Measurements from ENCODE around the gene TACR2.
A peak's percentile ranks its signal among the peaks of the same experiment; 100 is the strongest.

The TACR2 gene

DNA sequence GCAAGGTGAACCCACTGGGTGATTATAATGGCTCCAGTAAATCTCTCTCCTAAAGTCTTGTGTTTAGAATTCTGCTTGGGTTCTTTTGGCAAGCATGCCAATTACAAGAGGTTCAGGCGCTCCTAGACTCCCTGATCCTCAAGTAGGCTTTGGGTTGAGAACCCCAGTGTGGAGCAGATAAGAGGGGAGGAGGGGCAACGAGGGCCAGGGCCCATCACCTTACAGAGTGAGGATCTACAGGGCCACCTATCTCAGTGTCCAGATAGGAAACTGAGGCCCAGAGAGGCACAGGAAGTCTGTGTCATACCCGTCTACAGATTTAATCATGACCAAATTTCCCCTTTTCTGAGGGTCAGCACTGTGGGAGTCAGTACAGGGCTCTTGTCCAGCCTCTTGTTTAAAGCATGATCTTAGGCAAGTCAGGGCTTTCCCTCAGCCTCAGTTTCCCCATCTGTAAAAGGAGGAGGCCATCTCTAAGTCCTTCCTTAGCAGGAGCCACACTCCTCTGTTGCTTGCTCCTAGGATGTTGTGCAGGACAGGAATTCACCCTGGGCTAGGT is 4.4 kb downstream of the TACR2 start:
- TF ChIP-seq, protein P1, sequence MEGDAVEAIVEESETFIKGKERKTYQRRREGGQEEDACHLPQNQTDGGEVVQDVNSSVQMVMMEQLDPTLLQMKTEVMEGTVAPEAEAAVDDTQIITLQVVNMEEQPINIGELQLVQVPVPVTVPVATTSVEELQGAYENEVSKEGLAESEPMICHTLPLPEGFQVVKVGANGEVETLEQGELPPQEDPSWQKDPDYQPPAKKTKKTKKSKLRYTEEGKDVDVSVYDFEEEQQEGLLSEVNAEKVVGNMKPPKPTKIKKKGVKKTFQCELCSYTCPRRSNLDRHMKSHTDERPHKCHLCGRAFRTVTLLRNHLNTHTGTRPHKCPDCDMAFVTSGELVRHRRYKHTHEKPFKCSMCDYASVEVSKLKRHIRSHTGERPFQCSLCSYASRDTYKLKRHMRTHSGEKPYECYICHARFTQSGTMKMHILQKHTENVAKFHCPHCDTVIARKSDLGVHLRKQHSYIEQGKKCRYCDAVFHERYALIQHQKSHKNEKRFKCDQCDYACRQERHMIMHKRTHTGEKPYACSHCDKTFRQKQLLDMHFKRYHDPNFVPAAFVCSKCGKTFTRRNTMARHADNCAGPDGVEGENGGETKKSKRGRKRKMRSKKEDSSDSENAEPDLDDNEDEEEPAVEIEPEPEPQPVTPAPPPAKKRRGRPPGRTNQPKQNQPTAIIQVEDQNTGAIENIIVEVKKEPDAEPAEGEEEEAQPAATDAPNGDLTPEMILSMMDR (IDR thresholded peaks at IDR 0.05; ENCODE audit: low read depth, low read length), result no peak
- H3K4me3 ChIP-seq (ENCODE audit: low read depth, low read length), result no peak overlapping the region

DNA sequence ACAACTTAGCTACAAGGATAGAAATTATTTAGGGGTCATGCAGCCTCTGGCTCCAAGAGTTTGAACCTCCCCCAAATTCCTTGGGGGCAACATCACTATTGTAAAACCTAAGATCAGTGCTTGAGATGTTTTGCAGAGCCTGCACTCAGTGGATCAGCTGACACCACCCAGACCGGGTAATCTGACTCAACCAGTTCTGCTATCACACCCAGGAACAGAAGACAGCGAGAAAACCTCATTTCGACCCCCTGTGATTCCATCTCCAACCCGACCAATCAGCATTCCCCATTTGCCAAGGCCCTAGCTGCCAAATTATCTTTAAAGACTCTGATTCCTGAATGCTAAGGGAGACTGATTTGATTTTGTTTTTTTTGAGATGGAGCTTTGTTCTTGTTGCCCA is 5.2 kb downstream of the TACR2 start:
- TF ChIP-seq, protein P1 (IDR thresholded peaks at IDR 0.05; ENCODE audit: low read depth, low read length), result no peak
- H3K4me3 ChIP-seq (ENCODE audit: low read depth, low read length), result no peak overlapping the region

GRCh38 chr10:69410487-69410886 is 6.2 kb downstream of the TACR2 start:
- H3K4me3 ChIP-seq (ENCODE audit: low read depth, low read length), result no peak overlapping the region
- TF ChIP-seq, protein P1 (IDR thresholded peaks at IDR 0.05; ENCODE audit: low read depth, low read length), result no peak

GRCh38 chr10:69409968-69410367 is 6.8 kb downstream of the TACR2 start:
- TF ChIP-seq, protein P1 (IDR thresholded peaks at IDR 0.05; ENCODE audit: low read depth, low read length), result no peak
- no peak overlapping the region for H3K4me3 ChIP-seq (ENCODE audit: low read depth, low read length)

GRCh38 chr10:69409176-69409495 is 7.6 kb downstream of the TACR2 start:
- TF ChIP-seq, protein P1 (IDR thresholded peaks at IDR 0.05; ENCODE audit: low read depth, low read length), result no peak
- peak overlapping the region; percentile 46 for H3K4me3 ChIP-seq (ENCODE audit: low read depth, low read length)

GRCh38 chr10:69408318-69409175 is 8.2 kb downstream of the TACR2 start:
- H3K4me3 ChIP-seq (ENCODE audit: low read depth, low read length), result peak overlapping the region; percentile 46
- TF ChIP-seq, protein P1 (IDR thresholded peaks at IDR 0.05; ENCODE audit: low read depth, low read length), result peak; percentile 45; the same call in 1 of the 2 replicates

- TF ChIP-seq, protein P1 (IDR thresholded peaks at IDR 0.05; ENCODE audit: low read depth, low read length), result peak; percentile 26; the same call in 1 of the 2 replicates
- H3K4me3 ChIP-seq (ENCODE audit: low read depth, low read length), result 0 out of 2 replicates have a peak overlapping the region, but pooled peaks have one; percentile 1
These were observed 9.0 kb downstream of the TACR2 start for GRCh38 chr10:69407621-69408301.
